Fibroblast of the aortic adventitia (primary cell): ENCODE results near the gene PIR. TPM values are rescaled to one million over a fixed set of nuclear protein-coding genes. Genes with fewer than 3 reads are reported as not detected.

Experiments
- DNase-seq: peaks from one replicate; pipeline ENCODE4 v3.0.0-alpha.2; 2010; ENCODE audit warnings: low read depth
- H3K4me3 ChIP-seq: 2 replicates; pipeline ENCODE4 v1.5.1; 2011; ENCODE audit warnings: low read depth, mild to moderate bottlenecking, control low read depth, low read length, moderate library complexity
- CTCF ChIP-seq: IDR thresholded peaks from 2 replicates; pipeline ENCODE4 v1.5.1; 2011; ENCODE audit warnings: mild to moderate bottlenecking, low read length, control low read depth, inconsistent platforms; ENCODE audit not compliant: insufficient read depth
- total RNA-seq: library from RNA; depleted of rRNA; stranded (reverse); fragments of >200 nt; gene quantifications from 2 replicates; pipeline ENCODE4 v1.2.3, GENCODE V29; 2012; ENCODE audit warnings: low replicate concordance

PIR gene
- total RNA-seq, 1 donor: 15.9 TPM

GRCh38 chrX:15496824-15497223 lies 3.7 kb upstream of the PIR start:
- DNase-seq: no peak

GRCh38 chrX:15495801-15496200 lies 2.7 kb upstream of the PIR start:
- DNase-seq: no peak
- no peak overlapping the region for H3K4me3 ChIP-seq
- TF ChIP-seq CTCF: no peak

More at GRCh38 chrX:15496824-15497223, 3.7 kb upstream of the PIR start:
- no peak for TF ChIP-seq CTCF
- H3K4me3 ChIP-seq: no peak overlapping the region

- TF ChIP-seq CTCF: no peak
- peak overlapping the region; percentile 74 for H3K4me3 ChIP-seq
- DNase-seq: no peak
Observed at GRCh38 chrX:15492469-15492868, 664 bp downstream of the PIR start.

- DNase-seq: no peak
- TF ChIP-seq CTCF: no peak
- no peak overlapping the region for H3K4me3 ChIP-seq
Observed at GRCh38 chrX:15483891-15484290, 9.2 kb downstream of the PIR start.

GRCh38 chrX:15475486-15475885 lies 17.6 kb downstream of the PIR start:
- no peak overlapping the region for H3K4me3 ChIP-seq
- no peak for DNase-seq
- TF ChIP-seq CTCF: no peak

GRCh38 chrX:15475021-15475420 lies 18.1 kb downstream of the PIR start:
- DNase-seq: peak; percentile 77
- no peak for TF ChIP-seq CTCF
- no peak overlapping the region for H3K4me3 ChIP-seq

GRCh38 chrX:15474028-15474427 lies 19.1 kb downstream of the PIR start:
- H3K4me3 ChIP-seq: no peak overlapping the region
- TF ChIP-seq CTCF: no peak
- DNase-seq: no peak
